Measurements from ENCODE around the gene MIDN. TPM values are rescaled to one million over a fixed set of nuclear protein-coding genes. Genes with fewer than 3 reads are reported as not detected.
A peak's percentile ranks its signal among the peaks of the same experiment; 100 is the strongest.

MIDN gene
- total and polyA plus RNA-seq, 10 of the 15 experiments (the other 5 are each of a cell fraction or from before 2014, with no cell fraction given): 0.38 to 51.5 (median 7.2) TPM

- peaks cover 0 to 10% of the 10 kb centered on the region in 2 experiments; a peak in 3 of 4 replicates for H3K27me3 ChIP-seq (replicated peaks in 1 of 2; ENCODE audit: control insufficient read depth in 2 of 2, insufficient read depth in 2 of 2, low read length in 1 of 2)
- H3K36me3 ChIP-seq (ENCODE audit: control insufficient read depth in 2 of 2, insufficient read depth in 2 of 2, low read length in 1 of 2): no peaks in the 10 kb centered on the region; a peak in 1 of 4 replicates
- ATAC-seq (peak; percentile 59), FAIRE-seq (no peak), DNase-seq (ENCODE audit: low read depth, low spot score) (no peak)
- peak overlapping the region; percentile 60; the same call in 1 of the 2 replicates for H3K4me3 ChIP-seq
- 0 out of 2 replicates have a peak overlapping the region, but pooled peaks have one; percentile 8 for H3K9ac ChIP-seq (ENCODE audit: control insufficient read depth, insufficient read depth, low read length)
- H3K9me3 ChIP-seq (replicated peaks; ENCODE audit: control insufficient read depth, insufficient read depth, low read length): no peaks in the 10 kb centered on the region; the same call in 2 of the 3 replicates
- H3K27ac ChIP-seq (ENCODE audit: control insufficient read depth, insufficient read depth): no peak overlapping the region
- ChIA-PET RAD21 (ENCODE audit: unreplicated experiment) (interaction anchor here (0.8 to 2.0 kb wide), 5 partner anchors 17 to 466 kb away, joined by 3 to 18 read pairs (median 5); partner anchors contain the start of gene CIRBP), CTCF (interaction anchor here (0.6 to 6.1 kb wide), 11 partner anchors 13 to 376 kb away, joined by 3 to 363 read pairs (median 3); partner anchors contain the start of genes CIRBP, CNN2 and RNU6-2), POLR2A (interaction anchor here (7.7 kb wide), 1 partner anchor 26 kb away, joined by 184 read pairs; the partner anchor contains the start of gene CIRBP), SMC1A (ENCODE audit: uncharacterized antibody, unreplicated experiment) (interaction anchor here (1.4 to 6.9 kb wide), 2 partner anchors 27 to 127 kb away, joined by 7 to 172 read pairs; partner anchors contain the start of gene CIRBP)
- no peaks in the 10 kb centered on the region for H4K20me1 ChIP-seq (ENCODE audit: control insufficient read depth, insufficient read depth)
- H3K4me2 ChIP-seq (ENCODE audit: control insufficient read depth, insufficient read depth): peak overlapping the region; percentile 85
- H3K79me2 ChIP-seq (ENCODE audit: control insufficient read depth, insufficient read depth, low read length): peaks cover 17% of the 10 kb centered on the region
- WGBS (ENCODE audit: insufficient coverage, insufficient replicate concordance, low lambda C conversion rate, missing lambda C conversion rate): 8% methylated on average over 79 of the region's 84 CpGs
- intact Hi-C loops (cut with micrococcal nuclease; ENCODE audit: unreplicated experiment) (loop anchor here (5.0 to 10.0 kb wide), 2 partner anchors 138 to 315 kb away; partner anchors contain the start of genes ARID3A and GPX4), in situ Hi-C loops (cut with MboI) (no loop called here)
- no TSS peak for BruUV-seq (replicated peaks)
- peak overlapping the region; percentile 71; the same call in 1 of the 2 replicates for H2AFZ ChIP-seq (ENCODE audit: control insufficient read depth, low read depth, low read length)
- peaks cover 23% of the 10 kb centered on the region for H3K4me1 ChIP-seq (ENCODE audit: control insufficient read depth, insufficient read depth, low read length)
- TF ChIP-seq BCL3 (IDR thresholded peaks at IDR 0.05; ENCODE audit: borderline replicate concordance, insufficient read depth, low read depth, low read length, poor library complexity, severe bottlenecking) (no peak), YBX1 (IDR thresholded peaks at IDR 0.05) (no peak), CHD4 (IDR thresholded peaks at IDR 0.05) (no peak), HSF1 (IDR thresholded peaks at IDR 0.05; ENCODE audit: low read depth, low read length) (no peak), ZNF622 (IDR thresholded peaks at IDR 0.05) (no peak), RCOR1 (conservative IDR thresholded peaks at IDR 0.05; ENCODE audit: low read depth, low read length) (no peak), SREBF2 (IDR thresholded peaks at IDR 0.05; ENCODE audit: low read length) (no peak), EP300 (IDR thresholded peaks at IDR 0.05; ENCODE audit: borderline replicate concordance in 1 of 2, control insufficient read depth in 1 of 2, low read depth in 2 of 2, low read length in 2 of 2) (peak in 1 of 2 experiments; percentile 37; a peak in 1 of 4 replicates), SIX5 (IDR thresholded peaks at IDR 0.05; ENCODE audit: low read depth, low read length, severe bottlenecking) (peak; percentile 25), ATF2 (IDR thresholded peaks at IDR 0.05; ENCODE audit: low read length) (no peak), ZBTB11 (CRISPR knock-in tag; IDR thresholded peaks at IDR 0.05) (no peak), HDAC6 (IDR thresholded peaks at IDR 0.05; ENCODE audit: unreplicated experiment) (no peak), PML (IDR thresholded peaks at IDR 0.05; ENCODE audit: low read length) (no peak)
Observed at GRCh38 chr19:1239796-1240737, 8.3 kb upstream of the MIDN start.

Data from GM12878 (cell line).